Parathyroid adenoma (tissue), 2 donors: ENCODE results near the gene XPNPEP1.
"Not testable (repeated sequence)": the region's sequence is repeated elsewhere in the genome, so short reads cannot be mapped to it uniquely, and the experiment has no call there.

Experiments
- H2AFZ ChIP-seq: fragments of 300-600 bp; sonication (generic); one replicate; pipeline ENCODE4 v1.7.0; 2017; ENCODE audit warnings: antibody characterized with exemption, mild to moderate bottlenecking
- H3K27ac ChIP-seq: fragments of 300-600 bp; sonication (generic); one replicate; pipeline ENCODE4 v1.7.0; 2017
- H3K27me3 ChIP-seq: fragments of 300-600 bp; sonication (generic); one replicate; pipeline ENCODE4 v1.7.0; 2017; ENCODE audit warnings: low read length; ENCODE audit not compliant: control insufficient read depth, insufficient read depth
- H3K36me3 ChIP-seq: fragments of 300-600 bp; sonication (generic); one replicate; pipeline ENCODE4 v1.7.0; 2017; ENCODE audit warnings: low read length; ENCODE audit not compliant: control insufficient read depth, insufficient read depth
- H3K4me1 ChIP-seq: fragments of 300-600 bp; sonication (generic); one replicate; pipeline ENCODE4 v1.7.0; 2017; ENCODE audit warnings: control low read depth
- H3K4me2 ChIP-seq: fragments of 300-600 bp; sonication (generic); one replicate; pipeline ENCODE4 v1.7.0; 2017; ENCODE audit warnings: low read length
- H3K4me3 ChIP-seq: fragments of 300-600 bp; sonication (generic); one replicate; pipeline ENCODE4 v1.7.0; 2017; ENCODE audit warnings: low read depth, low read length
- H3K79me2 ChIP-seq: fragments of 300-600 bp; sonication (generic); one replicate; pipeline ENCODE4 v1.7.0; 2017; ENCODE audit warnings: control low read depth
- H3K9ac ChIP-seq: fragments of 300-600 bp; sonication (generic); one replicate; pipeline ENCODE4 v1.7.0; 2017; ENCODE audit warnings: mild to moderate bottlenecking
- H3K9me3 ChIP-seq: fragments of 300-600 bp; sonication (generic); one replicate; pipeline ENCODE4 v1.7.0; 2017; ENCODE audit warnings: low read length; ENCODE audit not compliant: control insufficient read depth
- TF ChIP-seq, protein P1 (sequence below): fragments of 300-600 bp; sonication (generic); IDR thresholded peaks from one replicate; pipeline ENCODE4 v1.7.0; 2017; ENCODE audit warnings: antibody characterized with exemption, mild to moderate bottlenecking
- donor health status: primary hyperparathyroidism.

XPNPEP1 gene

DNA sequence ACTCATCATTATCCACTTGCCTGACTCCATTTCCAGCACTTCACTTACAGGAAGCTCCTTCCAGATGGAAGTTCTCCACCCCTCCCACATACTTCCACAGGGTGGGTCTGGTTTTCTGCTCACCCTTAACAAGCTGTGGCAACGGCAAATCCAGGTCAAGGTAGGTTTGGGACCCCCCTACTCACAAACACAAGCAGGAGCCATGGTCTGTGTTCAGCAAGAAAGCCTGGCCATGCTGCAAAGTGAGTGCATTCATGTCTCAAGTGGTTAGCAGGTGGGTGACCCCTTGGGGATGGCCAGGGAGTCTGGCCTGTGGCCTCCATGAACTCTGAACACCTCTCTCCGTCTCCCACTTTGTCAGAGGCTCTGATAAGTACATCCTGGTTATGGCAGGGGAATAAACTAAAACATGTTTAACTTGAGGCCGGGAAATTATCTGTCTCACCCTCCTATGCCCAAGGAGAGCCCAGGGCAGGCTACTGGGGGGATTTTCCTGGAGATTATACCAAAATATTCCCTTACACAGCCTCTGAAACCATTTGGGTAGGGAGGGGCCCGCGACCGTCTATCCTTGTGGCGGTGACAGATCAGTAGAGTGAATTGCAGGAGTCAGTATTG is 844 bp downstream of the XPNPEP1 start:
- TF ChIP-seq, protein P1, sequence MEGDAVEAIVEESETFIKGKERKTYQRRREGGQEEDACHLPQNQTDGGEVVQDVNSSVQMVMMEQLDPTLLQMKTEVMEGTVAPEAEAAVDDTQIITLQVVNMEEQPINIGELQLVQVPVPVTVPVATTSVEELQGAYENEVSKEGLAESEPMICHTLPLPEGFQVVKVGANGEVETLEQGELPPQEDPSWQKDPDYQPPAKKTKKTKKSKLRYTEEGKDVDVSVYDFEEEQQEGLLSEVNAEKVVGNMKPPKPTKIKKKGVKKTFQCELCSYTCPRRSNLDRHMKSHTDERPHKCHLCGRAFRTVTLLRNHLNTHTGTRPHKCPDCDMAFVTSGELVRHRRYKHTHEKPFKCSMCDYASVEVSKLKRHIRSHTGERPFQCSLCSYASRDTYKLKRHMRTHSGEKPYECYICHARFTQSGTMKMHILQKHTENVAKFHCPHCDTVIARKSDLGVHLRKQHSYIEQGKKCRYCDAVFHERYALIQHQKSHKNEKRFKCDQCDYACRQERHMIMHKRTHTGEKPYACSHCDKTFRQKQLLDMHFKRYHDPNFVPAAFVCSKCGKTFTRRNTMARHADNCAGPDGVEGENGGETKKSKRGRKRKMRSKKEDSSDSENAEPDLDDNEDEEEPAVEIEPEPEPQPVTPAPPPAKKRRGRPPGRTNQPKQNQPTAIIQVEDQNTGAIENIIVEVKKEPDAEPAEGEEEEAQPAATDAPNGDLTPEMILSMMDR = no peak
- H3K27me3 ChIP-seq = no peaks in the 10 kb centered on the region
- H3K79me2 ChIP-seq = peaks cover 4% of the 10 kb centered on the region
- H3K4me3 ChIP-seq = peak overlapping the region; percentile 71
- H3K4me1 ChIP-seq = peaks cover 12% of the 10 kb centered on the region
- no peak overlapping the region for H3K9ac ChIP-seq
- peak overlapping the region; percentile 75 for H3K27ac ChIP-seq
- peak overlapping the region; percentile 86 for H3K4me2 ChIP-seq
- H3K9me3 ChIP-seq = no peaks in the 10 kb centered on the region
- H2AFZ ChIP-seq = peak overlapping the region; percentile 91
- H3K36me3 ChIP-seq = no peaks in the 10 kb centered on the region

DNA sequence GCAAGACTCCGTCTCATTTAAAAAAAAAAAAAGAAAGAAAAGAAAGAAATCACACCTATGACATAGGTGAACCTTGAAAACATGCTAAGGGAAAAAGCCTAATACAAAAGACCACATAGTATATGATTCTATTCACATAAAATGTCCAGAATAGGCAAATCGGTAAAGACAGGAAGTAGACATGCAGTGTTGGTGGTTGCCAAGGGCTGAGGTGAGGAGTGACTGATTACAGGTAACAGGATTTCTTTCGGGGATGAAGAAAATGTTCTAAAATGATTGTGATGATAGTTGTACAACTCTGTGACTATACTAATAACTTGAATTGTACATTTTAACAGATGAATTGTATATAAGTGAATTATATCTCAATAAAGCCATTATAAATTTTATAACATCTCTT is 3.3 kb downstream of the XPNPEP1 start:
- H3K36me3 ChIP-seq = no peaks in the 10 kb centered on the region
- TF ChIP-seq, protein P1 = no peak
- no peaks in the 10 kb centered on the region for H3K9me3 ChIP-seq
- no peak overlapping the region for H3K4me2 ChIP-seq
- H3K79me2 ChIP-seq = peaks cover 4% of the 10 kb centered on the region
- no peak overlapping the region for H3K9ac ChIP-seq
- H3K4me1 ChIP-seq = peaks cover 12% of the 10 kb centered on the region
- no peak overlapping the region for H2AFZ ChIP-seq
- H3K27me3 ChIP-seq = no peaks in the 10 kb centered on the region
- H3K27ac ChIP-seq = no peak overlapping the region
- H3K4me3 ChIP-seq = no peak overlapping the region

DNA sequence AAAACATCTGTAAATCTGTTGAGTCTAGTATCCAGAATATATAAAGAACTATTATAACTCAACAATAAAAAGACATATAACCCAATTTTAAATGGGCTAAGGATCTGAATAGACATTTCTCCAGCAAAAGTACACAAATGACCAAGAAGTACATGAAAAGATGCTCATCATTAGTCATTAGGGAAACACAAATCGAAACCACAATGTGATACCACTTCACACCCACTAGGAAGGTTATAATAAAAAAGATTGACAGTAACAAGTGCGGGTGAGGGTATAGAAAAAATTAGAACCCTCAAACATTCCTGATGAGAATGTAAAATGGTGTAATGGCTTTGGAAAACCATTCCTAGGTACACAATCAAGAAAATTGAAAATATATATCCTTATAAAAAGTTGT is 4.1 kb downstream of the XPNPEP1 start:
- no peaks in the 10 kb centered on the region for H3K36me3 ChIP-seq
- TF ChIP-seq, protein P1 = no peak
- no peaks in the 10 kb centered on the region for H3K9me3 ChIP-seq
- H3K4me1 ChIP-seq = peaks cover 10% of the 10 kb centered on the region
- no peak overlapping the region for H3K4me2 ChIP-seq
- H3K4me3 ChIP-seq = no peak overlapping the region
- H2AFZ ChIP-seq = no peak overlapping the region
- no peak overlapping the region for H3K27ac ChIP-seq
- H3K9ac ChIP-seq = no peak overlapping the region
- H3K79me2 ChIP-seq = peaks cover 4% of the 10 kb centered on the region
- H3K27me3 ChIP-seq = no peaks in the 10 kb centered on the region

DNA sequence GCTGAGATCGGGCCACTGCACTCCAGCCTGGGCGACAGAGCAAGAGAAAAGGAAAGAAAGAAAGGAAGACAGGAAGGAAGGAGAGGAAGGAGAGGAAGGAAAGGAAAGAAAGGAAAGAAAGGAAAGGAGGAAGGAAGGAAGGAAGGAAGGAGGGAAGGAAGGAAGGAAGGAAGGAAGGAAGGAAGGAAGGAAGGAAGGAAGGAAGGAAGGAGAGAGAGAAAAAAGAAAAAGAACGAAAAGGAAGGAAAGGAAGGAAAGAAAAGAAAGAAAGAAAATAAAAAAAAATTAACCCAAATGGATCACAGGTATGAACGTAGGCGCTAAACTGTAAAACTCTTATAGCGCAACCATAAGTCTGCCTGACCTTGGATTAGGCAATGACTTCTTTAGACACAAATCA is 4.6 kb downstream of the XPNPEP1 start:
- not testable (repeated sequence) for H3K27ac ChIP-seq, H2AFZ ChIP-seq, H3K4me3 ChIP-seq, H3K9ac ChIP-seq, H3K36me3 ChIP-seq, H3K79me2 ChIP-seq, H3K4me2 ChIP-seq, H3K27me3 ChIP-seq, H3K4me1 ChIP-seq, H3K9me3 ChIP-seq

DNA sequence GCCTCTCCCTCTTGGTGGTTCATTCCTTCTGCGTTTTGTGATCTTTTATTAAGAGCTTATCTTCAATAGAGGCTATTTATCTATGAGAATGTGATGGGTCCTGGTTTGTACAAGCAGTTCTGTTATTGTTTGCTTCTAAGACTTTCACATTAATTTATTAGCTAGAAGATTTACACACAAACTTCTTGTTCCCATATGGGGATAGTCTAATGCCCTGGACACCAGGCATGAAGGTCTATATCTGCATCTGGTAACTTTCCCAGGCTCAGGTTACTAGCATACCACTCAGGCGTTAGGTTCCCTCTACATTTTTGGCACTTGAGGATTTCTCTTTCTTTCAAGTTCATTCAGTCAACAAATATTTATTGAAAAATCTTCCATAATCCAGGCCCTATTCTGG is 7.7 kb downstream of the XPNPEP1 start:
- H3K9me3 ChIP-seq = no peaks in the 10 kb centered on the region
- H2AFZ ChIP-seq = no peak overlapping the region
- TF ChIP-seq, protein P1 = no peak
- H3K27me3 ChIP-seq = no peaks in the 10 kb centered on the region
- H3K36me3 ChIP-seq = no peaks in the 10 kb centered on the region
- no peak overlapping the region for H3K9ac ChIP-seq
- no peak overlapping the region for H3K4me2 ChIP-seq
- no peak overlapping the region for H3K4me3 ChIP-seq
- H3K27ac ChIP-seq = no peak overlapping the region
- peaks cover 5% of the 10 kb centered on the region for H3K79me2 ChIP-seq
- H3K4me1 ChIP-seq = no peaks in the 10 kb centered on the region
